ENCODE measurements around the gene FCN1.

Gene FCN1

DNA sequence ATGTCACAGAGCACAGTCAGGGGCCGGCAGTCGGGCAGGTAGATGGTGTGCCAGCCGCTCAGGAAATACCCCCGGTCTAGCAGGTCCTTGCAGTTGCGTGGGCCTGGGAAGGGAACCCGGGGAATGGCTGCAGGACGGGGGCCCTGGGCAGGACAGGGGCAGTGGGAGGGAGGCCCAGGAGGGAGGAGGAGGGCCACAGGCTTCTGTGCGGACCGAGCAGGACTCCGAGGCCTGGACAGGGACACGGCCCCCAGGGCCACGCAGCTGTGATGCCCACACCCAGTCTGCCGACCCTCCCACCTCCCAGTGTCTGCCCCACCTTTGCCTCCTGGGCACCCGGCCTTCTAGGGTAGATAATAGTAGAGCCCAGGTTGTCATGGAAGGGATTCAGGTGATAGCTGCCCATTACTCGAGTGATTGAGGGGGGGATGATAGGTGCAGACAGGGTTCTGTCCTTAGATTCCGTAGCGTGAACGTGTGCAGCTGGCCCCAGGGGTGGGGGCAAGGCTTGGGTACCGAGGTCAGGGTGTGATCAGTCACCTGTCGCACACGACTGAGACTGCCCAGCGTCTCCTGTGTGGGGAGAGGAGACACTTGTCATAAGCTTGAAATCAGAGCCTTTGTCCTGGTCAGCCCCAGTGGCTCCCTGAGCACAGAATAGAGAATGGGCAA lies 4.5 kb downstream of the FCN1 start:
- no peak for DNase-seq

DNA sequence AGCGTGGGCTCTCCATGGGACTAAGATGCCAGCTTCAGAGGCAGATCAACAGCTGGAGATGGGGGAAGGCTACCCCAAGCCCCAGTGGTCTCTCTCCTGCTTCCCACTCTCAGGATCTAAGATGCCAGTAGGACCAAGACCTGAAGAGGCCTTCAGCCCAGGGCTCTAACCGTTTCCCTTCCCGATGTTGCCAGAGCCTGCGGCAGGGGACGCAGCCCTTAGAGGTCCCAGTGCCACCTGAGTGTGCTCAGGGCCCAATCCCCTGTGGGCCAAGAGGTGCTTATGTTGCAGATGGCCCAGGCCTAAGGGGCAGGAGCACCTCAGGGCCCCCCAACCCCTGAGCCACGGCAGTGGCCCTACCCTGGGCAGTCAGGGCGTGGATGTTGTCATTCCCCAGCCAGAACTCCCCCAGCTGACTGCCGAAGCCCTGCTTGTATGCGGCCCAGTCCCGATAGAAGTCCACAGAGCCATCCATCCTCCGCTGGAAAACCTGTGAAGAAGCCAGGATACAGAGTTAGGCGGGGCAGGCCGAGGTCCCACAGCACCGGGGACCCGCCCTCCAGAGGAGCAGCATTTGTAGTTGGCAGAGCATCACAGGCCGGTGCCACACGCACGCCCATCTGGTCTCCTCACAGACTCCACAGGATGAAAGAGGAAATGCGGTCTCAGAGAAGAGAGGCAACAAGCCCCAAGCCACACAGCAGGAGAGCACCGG lies 5.4 kb downstream of the FCN1 start:
- DNase-seq: no peak

- no peak for DNase-seq
Observed at GRCh38 chr9:134909511-134910481, 7.9 kb downstream of the FCN1 start.

- no peak for DNase-seq
Observed at GRCh38 chr9:134908524-134909309, 9.0 kb downstream of the FCN1 start.

DNA sequence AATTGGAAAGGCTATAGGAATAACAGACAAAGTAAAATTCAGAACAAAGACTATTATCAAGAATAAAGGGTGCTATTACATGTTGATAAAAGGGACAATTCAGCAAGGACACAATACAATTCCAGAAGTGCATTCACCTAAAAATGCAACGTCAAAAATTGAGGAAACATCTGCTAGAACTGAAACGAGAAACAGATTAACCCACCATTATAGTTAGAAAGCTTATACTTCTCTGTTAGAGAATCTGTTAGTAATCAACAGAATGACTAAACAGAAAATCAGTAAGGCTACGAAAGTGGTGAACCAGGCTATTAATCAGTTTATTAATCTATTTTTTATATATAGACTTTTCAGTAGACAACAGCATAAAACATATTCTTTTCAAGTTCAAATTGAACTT lies 14.8 kb downstream of the FCN1 start:
- no peak for DNase-seq

- DNase-seq: no peak
Observed at GRCh38 chr9:134899818-134900217, 17.9 kb downstream of the FCN1 start.

DNA sequence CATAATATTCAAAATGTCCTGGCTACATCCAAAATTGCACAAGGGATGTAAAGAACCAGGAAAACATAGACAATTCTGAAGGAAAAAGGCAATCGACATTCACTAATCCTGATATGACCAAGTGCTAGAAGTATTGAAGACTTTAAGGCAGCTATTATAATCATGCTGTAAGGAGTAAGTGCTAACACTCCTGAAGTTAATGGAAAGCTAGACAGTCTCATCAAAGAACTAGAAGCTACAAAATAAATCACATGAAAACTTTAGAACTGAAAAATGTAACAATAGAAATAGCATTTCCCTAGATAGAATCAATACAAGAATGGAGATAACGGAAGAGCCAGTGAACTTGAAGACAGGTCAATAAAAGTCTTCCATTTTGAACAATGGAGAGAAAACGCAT lies 18.5 kb downstream of the FCN1 start:
- DNase-seq: no peak

DNA sequence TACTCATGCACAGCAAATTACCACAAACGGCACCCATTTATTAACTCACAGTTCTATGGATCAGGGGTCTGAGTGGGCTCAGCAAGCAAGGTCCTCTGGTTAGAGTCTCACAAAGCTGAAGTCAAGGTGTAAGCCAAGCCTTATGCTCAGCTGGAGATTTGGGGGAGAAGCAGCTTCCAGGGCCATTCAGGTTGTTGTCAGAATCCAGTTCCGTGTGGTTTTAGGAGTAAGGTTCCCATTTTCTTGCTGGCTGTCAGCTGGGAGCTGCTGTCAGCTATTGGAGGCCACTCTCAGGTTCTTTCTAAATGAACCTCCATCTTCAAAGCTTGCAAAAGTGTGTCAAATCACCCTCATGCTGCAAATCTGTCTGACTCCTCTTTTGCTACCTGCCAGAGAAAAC lies 19.4 kb downstream of the FCN1 start:
- no peak for DNase-seq

DNA sequence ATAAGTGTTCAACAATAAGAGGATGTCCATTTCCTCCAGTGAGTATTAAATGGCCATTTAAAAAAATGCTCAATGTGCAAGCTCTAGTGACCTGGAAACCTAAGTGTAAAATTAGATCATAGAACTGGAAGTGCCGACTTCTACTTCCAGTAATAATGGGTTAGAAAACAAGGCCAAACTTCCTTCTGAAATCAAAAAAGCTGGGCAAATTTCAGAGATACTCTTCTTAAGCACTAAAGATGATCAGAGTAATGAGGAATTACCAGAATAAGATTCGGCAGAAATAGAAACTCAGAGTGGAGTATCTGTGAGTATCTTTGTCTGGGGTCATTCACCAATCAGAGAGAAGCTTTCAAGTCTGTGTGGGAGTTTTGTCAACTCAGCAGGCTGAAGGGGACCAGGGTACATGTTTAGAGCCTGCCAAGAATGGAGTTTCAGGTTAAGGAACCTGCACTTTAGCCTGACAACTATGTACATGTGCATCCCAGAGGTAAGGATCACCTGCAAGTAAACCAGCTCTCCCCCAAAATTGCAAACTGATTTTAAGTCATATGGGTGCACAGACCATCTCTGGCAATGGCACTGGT lies 20.0 kb downstream of the FCN1 start:
- no peak for DNase-seq

DNA sequence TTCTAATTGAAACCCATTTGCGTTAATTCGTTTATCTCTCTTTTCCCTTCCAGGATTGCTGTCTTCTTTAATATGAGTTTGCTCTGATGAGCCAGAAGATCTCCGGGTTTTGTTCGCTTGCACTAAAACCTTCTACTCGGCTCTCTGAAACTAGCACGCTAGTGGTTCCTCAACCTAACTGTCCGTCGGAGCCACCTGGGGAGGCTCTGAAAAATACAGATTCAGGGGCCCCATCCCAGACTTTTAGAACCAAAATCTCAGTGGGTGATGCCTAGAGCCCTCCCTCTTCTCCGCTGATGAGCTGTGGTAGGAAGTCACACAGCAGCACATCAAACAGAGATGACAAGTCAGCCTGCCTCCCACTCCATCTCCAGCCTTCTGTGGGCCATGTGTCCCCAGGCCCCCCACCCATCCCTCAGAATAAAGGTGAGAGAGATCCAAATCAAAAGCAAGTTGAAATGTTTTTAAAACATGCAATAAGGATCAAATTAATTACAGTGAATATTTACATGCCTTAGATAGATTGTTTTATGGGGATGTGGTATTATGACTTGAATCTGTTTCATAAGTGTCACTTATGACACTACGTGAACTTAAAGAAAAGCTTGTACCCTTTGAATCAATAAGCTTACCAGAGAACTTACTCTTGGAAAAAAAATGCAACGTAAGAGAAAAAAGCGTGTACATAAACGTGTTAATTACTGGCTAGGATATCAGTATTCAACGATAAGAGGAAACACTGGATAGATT lies 20.7 kb downstream of the FCN1 start:
- DNase-seq: no peak

- no peak for DNase-seq
Observed at GRCh38 chr9:134895908-134896833, 21.5 kb downstream of the FCN1 start.

DNA sequence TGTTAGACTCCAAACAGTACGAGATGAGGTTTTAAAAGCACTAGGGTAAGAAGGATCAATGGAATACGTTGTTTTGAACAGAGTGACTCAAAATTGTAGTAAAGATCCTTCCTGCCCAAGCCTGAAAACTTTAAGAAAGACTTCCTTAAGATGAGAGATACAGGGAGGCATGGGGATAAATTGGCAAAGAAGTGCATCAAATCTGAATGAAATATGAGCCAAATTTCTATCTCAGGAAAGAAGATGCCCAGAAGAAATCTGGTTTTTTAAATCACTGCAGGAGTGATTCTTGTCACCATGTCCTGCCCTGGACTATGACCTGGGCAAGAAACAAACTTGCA lies 22.2 kb downstream of the FCN1 start:
- no peak for DNase-seq

GRCh38 chr9:134895097-134895496 lies 22.6 kb downstream of the FCN1 start:
- no peak for DNase-seq

- DNase-seq: no peak
Observed at GRCh38 chr9:134894136-134894860, 23.4 kb downstream of the FCN1 start.

GRCh38 chr9:134892820-134893420 lies 24.8 kb downstream of the FCN1 start:
- DNase-seq: no peak

GRCh38 chr9:134892221-134892620 lies 25.5 kb downstream of the FCN1 start:
- no peak for DNase-seq

GRCh38 chr9:134891713-134892112 lies 26.0 kb downstream of the FCN1 start:
- no peak for DNase-seq

GRCh38 chr9:134891053-134891452 lies 26.7 kb downstream of the FCN1 start:
- DNase-seq: no peak

- DNase-seq: no peak
Observed at GRCh38 chr9:134890155-134890495, 27.6 kb downstream of the FCN1 start.

All from activated CD4-positive, alpha-beta T cell treated with anti-CD3 and anti-CD28 coated beads, Interleukin-10, Interleukin-2, amounts not matched to agents 100 ng/mL and 50 ng/mL, durations not matched to agents 16 hours and 8 hours (primary cell).